Neuronal stem cell (in vitro differentiated cells): ENCODE results near the gene KIAA1755. TPM values are rescaled to one million over a fixed set of nuclear protein-coding genes. Genes with fewer than 3 reads are reported as not detected.
A peak's percentile ranks its signal among the peaks of the same experiment; 100 is the strongest.

Experiments
- DNase-seq: peaks from one replicate; pipeline ENCODE4 v3.0.0-alpha.2; 2013; ENCODE audit warnings: low spot score
- H2AFZ ChIP-seq: one replicate; pipeline ENCODE4 v1.6.1; 2013; ENCODE audit warnings: mild to moderate bottlenecking, low read length, inconsistent platforms
- H2AK5ac ChIP-seq: 2 replicates; pipeline ENCODE4 v1.6.1; 2013; ENCODE audit warnings: low read depth, mild to moderate bottlenecking, inconsistent platforms, low read length, moderate library complexity, mixed read lengths
- H2BK120ac ChIP-seq: 2 replicates; pipeline ENCODE4 v1.6.1; 2013; ENCODE audit warnings: low read depth, mild to moderate bottlenecking, inconsistent platforms, low read length, moderate library complexity, mixed read lengths
- H2BK12ac ChIP-seq: one replicate; pipeline ENCODE4 v1.6.1; 2013; ENCODE audit warnings: low read length, inconsistent platforms
- H2BK15ac ChIP-seq: 2 replicates; pipeline ENCODE4 v1.6.1; 2013; ENCODE audit warnings: mild to moderate bottlenecking, low read length, inconsistent platforms, mixed read lengths
- H2BK5ac ChIP-seq: one replicate; pipeline ENCODE4 v1.6.1; 2013; ENCODE audit warnings: inconsistent platforms, mild to moderate bottlenecking, low read length, moderate library complexity
- H3K14ac ChIP-seq: one replicate; pipeline ENCODE4 v1.6.1; 2013; ENCODE audit warnings: low read length, inconsistent platforms
- H3K18ac ChIP-seq: 2 replicates; pipeline ENCODE4 v1.6.1; 2013; ENCODE audit warnings: low read length, inconsistent platforms
- H3K23ac ChIP-seq: 2 replicates; pipeline ENCODE4 v1.6.1; 2013; ENCODE audit warnings: low read depth, mild to moderate bottlenecking, mixed read lengths, low read length, inconsistent platforms; ENCODE audit not compliant: poor library complexity
- H3K27ac ChIP-seq: replicated peaks from 3 replicates; pipeline ENCODE4 v1.5.1; 2013; ENCODE audit warnings: low read length, inconsistent platforms
- H3K27me3 ChIP-seq, 3 experiments: 2 replicates each; pipeline ENCODE4 v1.6.1; 2013; ENCODE audit warnings: low read length in 3 of 3, mild to moderate bottlenecking in 2 of 3, inconsistent platforms in 1 of 3, low read depth in 1 of 3, mixed read lengths in 1 of 3, moderate library complexity in 1 of 3; ENCODE audit not compliant: control insufficient read depth in 3 of 3, insufficient read depth in 3 of 3
- H3K36me3 ChIP-seq, 2 donors: replicated peaks in 1 of 2; 2 replicates each; pipeline ENCODE4 v1.6.1; 2013; ENCODE audit warnings: low read length in 2 of 2; ENCODE audit not compliant: control insufficient read depth in 2 of 2, insufficient read depth in 2 of 2
- H3K4ac ChIP-seq: 2 replicates; pipeline ENCODE4 v1.6.1; 2013; ENCODE audit warnings: inconsistent platforms, mild to moderate bottlenecking, low read length, moderate library complexity
- H3K4me1 ChIP-seq, 2 donors: 1 replicate in 1 of 2; 2 replicates in 1 of 2; pipeline ENCODE4 v1.6.1; 2013; ENCODE audit warnings: low read length in 2 of 2, low read depth in 1 of 2; ENCODE audit not compliant: control insufficient read depth in 2 of 2, insufficient read depth in 1 of 2
- H3K4me2 ChIP-seq: one replicate; pipeline ENCODE4 v1.6.1; 2013; ENCODE audit warnings: mild to moderate bottlenecking, low read length, inconsistent platforms; ENCODE audit not compliant: insufficient read depth, poor library complexity, severe bottlenecking
- H3K4me3 ChIP-seq, 2 donors: 2 replicates each; pipeline ENCODE4 v1.5.1; 2013; ENCODE audit warnings: low read length in 2 of 2, mild to moderate bottlenecking in 2 of 2, inconsistent platforms in 1 of 2, moderate library complexity in 1 of 2
- H3K79me1 ChIP-seq: one replicate; pipeline ENCODE4 v1.6.1; 2013; ENCODE audit warnings: low read depth, mild to moderate bottlenecking, inconsistent platforms, low read length, moderate library complexity
- H3K9ac ChIP-seq: one replicate; pipeline ENCODE4 v1.6.1; 2013; ENCODE audit warnings: mild to moderate bottlenecking, low read depth, low read length, inconsistent platforms; ENCODE audit not compliant: poor library complexity
- H3K9me3 ChIP-seq, 2 donors: replicated peaks in 1 of 2; 2 replicates each; pipeline versions ENCODE3 to v1.6.1; 2013; ENCODE audit warnings: low read length in 2 of 2, mild to moderate bottlenecking in 2 of 2, inconsistent platforms in 1 of 2, low read depth in 1 of 2, mixed read lengths in 1 of 2, moderate library complexity in 1 of 2; ENCODE audit not compliant: control insufficient read depth in 2 of 2, insufficient read depth in 1 of 2
- H4K8ac ChIP-seq: one replicate; pipeline ENCODE4 v1.6.1; 2013; ENCODE audit warnings: low read depth, mild to moderate bottlenecking, inconsistent platforms, low read length, moderate library complexity
- H4K91ac ChIP-seq: one replicate; pipeline ENCODE4 v1.6.1; 2013; ENCODE audit warnings: low read length, low read depth, mild to moderate bottlenecking, inconsistent platforms; ENCODE audit not compliant: poor library complexity
- WGBS, 2 donors: extraction: QIAGEN DNeasy Blood & Tissue Kit; methylation state at CpG; one replicate each; pipeline ENCODE4 v1.1.7; 2013; ENCODE audit warnings: missing lambda C conversion rate in 2 of 2, mixed read lengths in 1 of 2; ENCODE audit not compliant: insufficient read length in 2 of 2, insufficient replicate concordance in 1 of 2; ENCODE audit errors: extremely low coverage in 2 of 2; 5-methylcytosine and 5-hydroxymethylcytosine counted together
- polyA plus RNA-seq, 2 experiments: library from polyadenylated mRNA; stranded (reverse); fragments of 200-250 nt; gene quantifications; one replicate each; pipeline ENCODE4 v1.2.3, GENCODE V29; 2013

The KIAA1755 gene
- 0.33 TPM for polyA plus RNA-seq (2013, experiment 1 of 2)
- 0.21 TPM for polyA plus RNA-seq (2013, experiment 2 of 2)

- Histone ChIP-seq H2BK12ac (peak within 1 kb of the TSS; percentile 80), H4K8ac (no peak within 1 kb of the TSS), H3K79me1 (no peaks in the 10 kb centered on the region), H3K14ac (no peak within 1 kb of the TSS), H2BK120ac (no peak within 1 kb of the TSS), H3K27me3 (peaks cover 0 to 48% (median 7%) of the 10 kb centered on the region in 3 experiments), H3K23ac (no peak within 1 kb of the TSS), H2BK15ac (no peak within 1 kb of the TSS), H3K27ac (no peak within 1 kb of the TSS), H3K4me3 (peak within 1 kb of the TSS in 1 of 2 donors; percentile 72), H3K4ac (no peak within 1 kb of the TSS), H3K4me1 (peaks cover 0 to 4% of the 10 kb centered on the region in 2 donors), H2AK5ac (peak within 1 kb of the TSS; percentile 15), H3K36me3 (no peaks in the 10 kb centered on the region), H2BK5ac (no peak within 1 kb of the TSS), H4K91ac (no peak within 1 kb of the TSS), H3K9ac (peak within 1 kb of the TSS; percentile 1), H2AFZ (peak within 1 kb of the TSS; percentile 76), H3K9me3 (no peaks in the 10 kb centered on the region), H3K4me2 (peak within 1 kb of the TSS; percentile 65), H3K18ac (peak within 1 kb of the TSS; percentile 69)
- WGBS, 2 donors = no CpG with 5 or more reads among the region's 65 CpGs
- peak; percentile 32 for DNase-seq
Observed at GRCh38 chr20:38260378-38261053, at the start of gene KIAA1755. KIAA1755 (minus strand) TSS chr20:38260735; CDS start chr20:38260500, 235 bp downstream.

GRCh38 chr20:38308447-38308846 lies 47.9 kb upstream of the KIAA1755 start:
- Histone ChIP-seq H4K8ac (no peak overlapping the region), H3K36me3 (no peaks in the 10 kb centered on the region), H3K4me3 (no peak overlapping the region), H3K18ac (no peak overlapping the region), H3K14ac (no peak overlapping the region), H2AFZ (no peak overlapping the region), H2BK12ac (no peak overlapping the region), H2BK5ac (no peak overlapping the region), H2BK120ac (no peak overlapping the region), H4K91ac (no peak overlapping the region), H3K79me1 (no peaks in the 10 kb centered on the region), H3K9me3 (no peaks in the 10 kb centered on the region), H3K27me3 (peaks cover 0 to 17% (median 0%) of the 10 kb centered on the region in 3 experiments), H3K9ac (no peak overlapping the region), H2AK5ac (no peak overlapping the region), H2BK15ac (no peak overlapping the region), H3K4ac (no peak overlapping the region), H3K4me2 (no peak overlapping the region), H3K27ac (no peak overlapping the region), H3K4me1 (peaks cover 0 to 2% of the 10 kb centered on the region in 2 donors), H3K23ac (no peak overlapping the region)
- WGBS, 2 donors = no CpG with 5 or more reads among the region's 1 CpG
- no peak for DNase-seq

- no peak overlapping the region for H3K23ac ChIP-seq
- no peaks in the 10 kb centered on the region for H3K36me3 ChIP-seq
- H4K91ac ChIP-seq = no peak overlapping the region
- no peak overlapping the region for H3K18ac ChIP-seq
- H2BK15ac ChIP-seq = no peak overlapping the region
- no peaks in the 10 kb centered on the region for H3K9me3 ChIP-seq
- H3K4me3 ChIP-seq = no peak overlapping the region
- H2AFZ ChIP-seq = no peak overlapping the region
- H3K4me1 ChIP-seq = peaks cover 0 to 2% of the 10 kb centered on the region in 2 donors
- H2BK120ac ChIP-seq = no peak overlapping the region
- H2AK5ac ChIP-seq = no peak overlapping the region
- H2BK5ac ChIP-seq = no peak overlapping the region
- H3K4me2 ChIP-seq = no peak overlapping the region
- H3K27ac ChIP-seq = no peak overlapping the region
- H3K27me3 ChIP-seq = peaks cover 0 to 17% (median 0%) of the 10 kb centered on the region in 3 experiments
- H3K9ac ChIP-seq = no peak overlapping the region
- WGBS, 2 donors = no CpG with 5 or more reads among the region's 4 CpGs
- no peaks in the 10 kb centered on the region for H3K79me1 ChIP-seq
- no peak overlapping the region for H2BK12ac ChIP-seq
- DNase-seq = no peak
- H3K4ac ChIP-seq = no peak overlapping the region
- H3K14ac ChIP-seq = no peak overlapping the region
- no peak overlapping the region for H4K8ac ChIP-seq
Observed at GRCh38 chr20:38308047-38308438, 47.5 kb upstream of the KIAA1755 start.

GRCh38 chr20:38307371-38308046 lies 47.0 kb upstream of the KIAA1755 start:
- WGBS, 2 donors = no CpG with 5 or more reads among the region's 8 CpGs

More at GRCh38 chr20:38307371-38308046, 47.0 kb upstream of the KIAA1755 start:
- Histone ChIP-seq H2BK12ac (no peak overlapping the region), H2BK5ac (no peak overlapping the region), H3K79me1 (no peaks in the 10 kb centered on the region), H3K14ac (no peak overlapping the region), H2BK15ac (no peak overlapping the region), H3K4me3 (no peak overlapping the region), H3K4me1 (peaks cover 2 to 5% of the 10 kb centered on the region in 2 donors), H3K27ac (no peak overlapping the region), H3K9ac (no peak overlapping the region), H3K4ac (no peak overlapping the region), H3K9me3 (no peaks in the 10 kb centered on the region), H2BK120ac (no peak overlapping the region), H3K23ac (no peak overlapping the region), H3K36me3 (no peaks in the 10 kb centered on the region), H3K18ac (no peak overlapping the region), H3K4me2 (no peak overlapping the region), H2AFZ (no peak overlapping the region), H2AK5ac (no peak overlapping the region), H4K8ac (no peak overlapping the region), H4K91ac (no peak overlapping the region), H3K27me3 (peaks cover 0 to 22% (median 0%) of the 10 kb centered on the region in 3 experiments)
- DNase-seq = no peak
